NOMO-1 (cell line): ENCODE measurements around the gene SMCHD1.
"Not testable (repeated sequence)": the region's sequence is repeated elsewhere in the genome, so short reads cannot be mapped to it uniquely, and the experiment has no call there.

Experiments
- DNase-seq, 2 experiments: peaks; one replicate each; lab custom pipeline; 2025; ENCODE audit not compliant: unreplicated experiment in 2 of 2; lab: John Stamatoyannopoulos, UW

SMCHD1 gene

DNA sequence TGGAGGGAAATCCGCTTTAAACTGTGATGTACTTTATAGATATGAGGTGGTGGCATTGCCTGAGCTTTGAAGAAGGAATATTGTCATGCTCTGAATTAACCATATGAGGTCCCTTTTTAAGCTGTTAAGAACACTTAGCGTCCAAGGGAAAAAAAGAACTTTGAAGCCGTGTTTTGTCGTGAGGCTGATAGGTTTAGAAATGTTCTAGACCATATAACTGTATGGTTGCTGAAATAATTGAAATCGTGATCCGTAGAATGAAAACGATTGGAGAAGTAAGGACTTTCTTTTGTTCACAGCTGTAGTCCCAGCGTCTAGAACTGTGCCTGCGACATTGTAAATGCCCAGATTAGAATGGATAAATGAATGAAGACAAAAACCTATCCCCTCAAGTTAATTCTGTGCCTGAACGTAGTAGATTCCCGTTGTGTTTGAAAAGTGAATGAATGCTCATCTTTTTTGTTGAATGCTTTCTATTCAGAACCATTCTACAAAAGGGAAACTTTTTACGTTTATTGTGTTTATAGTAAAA, 1.5 kb downstream of the SMCHD1 start:
- DNase-seq = peak in 1 of 2 experiments; percentile 58

DNA sequence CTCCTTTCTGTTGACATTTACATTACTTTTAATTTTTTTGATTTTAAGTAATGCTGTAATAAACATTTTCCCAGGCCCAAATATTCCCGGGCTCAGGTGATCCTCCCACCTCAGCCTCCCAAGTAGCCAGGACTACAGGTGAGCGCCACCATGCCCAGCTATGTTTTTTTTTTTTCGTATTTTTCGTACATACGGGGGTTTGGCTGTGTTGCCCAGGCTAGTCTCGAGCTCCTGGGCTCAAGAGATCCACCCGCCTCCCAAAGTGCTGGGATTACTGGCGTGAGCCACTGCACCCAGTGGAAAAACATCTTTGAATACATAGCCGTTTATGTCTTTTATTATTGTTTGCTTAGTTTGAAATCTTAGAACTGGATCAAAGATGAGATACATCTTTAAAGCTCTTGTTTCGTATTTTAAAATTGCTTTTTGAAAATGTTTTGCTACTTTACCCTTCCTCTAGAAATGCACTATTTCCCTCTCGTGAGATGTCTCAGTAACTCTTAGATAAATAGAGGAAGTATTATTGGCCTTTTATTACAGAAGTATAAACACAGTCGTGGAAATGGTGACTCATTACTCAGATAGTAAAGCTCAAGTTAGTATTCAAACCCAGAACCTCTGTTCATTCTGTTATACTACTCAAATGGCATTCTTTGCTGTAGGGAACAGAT, 2.4 kb downstream of the SMCHD1 start:
- peak; percentile 47 to 94 for DNase-seq

DNA sequence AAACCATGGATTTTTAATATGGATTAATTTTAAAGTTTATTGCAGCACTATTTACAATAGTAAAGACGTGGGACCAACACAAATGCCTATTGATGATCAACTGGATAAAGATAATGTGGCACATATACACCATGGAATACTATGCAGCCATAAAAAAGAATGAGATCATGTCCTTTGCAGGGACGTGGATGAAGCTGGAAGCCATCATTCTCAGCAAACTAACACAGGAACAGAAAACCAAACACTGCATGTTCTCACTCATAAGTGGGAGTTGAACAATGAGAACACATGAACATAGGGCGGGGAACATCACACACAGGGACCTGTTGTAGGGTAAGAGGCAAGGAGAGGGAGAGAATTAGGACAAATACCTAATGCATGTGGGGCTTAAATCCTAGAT, 5.3 kb downstream of the SMCHD1 start:
- not testable (repeated sequence) for DNase-seq

DNA sequence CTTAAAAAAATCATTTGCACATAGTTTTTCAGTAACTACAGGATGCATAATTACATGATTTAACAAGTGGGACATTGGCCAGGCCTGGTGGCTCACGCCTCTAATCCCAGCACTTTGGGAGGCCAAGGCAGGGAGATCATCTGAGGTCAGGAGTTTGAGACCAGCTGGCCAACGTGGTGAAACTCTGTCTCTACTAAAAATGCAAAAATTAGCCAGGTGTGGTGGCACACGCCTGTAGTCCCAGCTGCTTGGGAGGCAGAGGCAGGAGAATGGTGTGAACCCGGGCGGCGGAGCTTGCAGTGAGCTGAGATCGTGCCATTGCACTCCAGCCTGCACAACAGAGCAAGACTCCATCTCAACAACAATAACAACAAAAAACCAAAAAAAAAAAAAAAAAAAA, 6.8 kb downstream of the SMCHD1 start:
- DNase-seq = not testable (repeated sequence)

DNA sequence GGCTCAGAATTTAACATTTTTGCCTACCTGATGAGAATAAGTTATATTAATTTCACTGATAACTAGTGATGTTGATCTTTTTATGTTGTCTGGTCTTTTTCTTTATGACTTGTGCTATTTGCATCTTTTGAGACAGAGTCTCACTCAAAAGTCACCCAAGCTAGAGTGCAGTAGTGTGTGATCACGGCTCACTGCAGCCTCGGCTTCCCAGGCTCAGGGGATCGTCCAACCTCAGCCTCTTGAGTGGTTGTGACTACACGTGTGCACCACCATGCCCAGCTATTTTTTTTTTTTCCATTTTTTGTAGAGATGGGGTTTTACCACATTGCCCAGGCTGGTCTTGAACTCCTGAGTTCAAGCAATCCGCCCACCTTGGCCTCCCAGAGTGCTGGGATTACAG, 7.5 kb downstream of the SMCHD1 start:
- DNase-seq = no peak

DNA sequence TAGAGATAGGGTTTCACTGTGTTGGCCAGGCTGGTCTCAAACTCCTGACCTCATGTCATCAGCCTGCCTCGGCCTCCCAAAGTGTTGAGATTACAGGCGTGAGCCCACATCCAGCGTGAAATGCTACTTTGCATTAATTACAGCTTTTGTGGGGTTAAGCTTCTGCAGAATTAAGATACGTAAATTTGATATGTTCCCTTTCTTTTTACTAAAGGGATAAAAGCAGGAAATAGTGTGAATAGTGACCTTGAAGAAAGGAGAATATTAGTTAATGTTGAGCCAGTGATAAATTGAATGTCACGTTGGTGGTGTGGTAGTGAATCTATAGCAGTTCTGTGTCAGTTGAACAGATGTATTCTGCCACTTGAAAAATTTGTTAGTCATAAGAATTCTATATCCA, 16.9 kb downstream of the SMCHD1 start:
- DNase-seq = no peak

DNA sequence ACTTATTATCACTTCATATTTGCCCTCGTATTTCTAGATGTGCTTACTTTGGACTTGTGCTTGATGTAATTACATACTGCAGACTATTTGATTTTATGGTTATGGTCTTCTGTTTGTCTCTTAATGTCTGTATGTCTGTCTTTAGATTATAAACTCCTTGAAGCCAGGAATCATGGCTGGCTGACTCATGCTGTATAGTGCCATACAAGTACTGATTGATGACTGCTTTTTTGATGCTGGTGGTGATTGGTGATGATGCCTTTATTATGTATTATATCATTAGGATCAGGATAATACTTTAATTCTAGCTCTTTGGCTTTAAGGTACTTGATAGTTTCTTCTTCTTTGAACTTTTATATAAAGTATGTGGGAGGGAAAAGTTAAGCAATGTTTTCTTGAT, 17.3 kb downstream of the SMCHD1 start:
- DNase-seq = no peak

DNA sequence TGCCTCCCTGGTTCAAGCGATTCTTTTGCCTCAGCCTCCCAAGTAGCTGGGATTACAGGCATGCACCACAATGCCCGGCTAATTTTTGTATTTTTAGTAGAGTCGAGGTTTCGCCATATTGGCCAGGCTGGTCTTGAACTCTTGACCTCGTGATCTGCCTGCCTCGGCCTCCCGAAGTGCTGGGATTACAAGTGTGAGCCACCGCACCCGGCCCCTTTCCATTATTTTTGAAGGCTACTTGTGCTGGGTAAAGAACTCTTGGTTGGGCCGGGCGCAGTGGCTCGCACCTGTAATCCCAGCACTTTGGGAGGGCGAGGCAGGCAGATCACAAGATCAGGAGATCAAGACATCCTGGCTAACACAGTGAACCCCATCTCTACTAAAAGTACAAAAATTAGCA, 23.4 kb downstream of the SMCHD1 start:
- DNase-seq = not testable (repeated sequence)

DNA sequence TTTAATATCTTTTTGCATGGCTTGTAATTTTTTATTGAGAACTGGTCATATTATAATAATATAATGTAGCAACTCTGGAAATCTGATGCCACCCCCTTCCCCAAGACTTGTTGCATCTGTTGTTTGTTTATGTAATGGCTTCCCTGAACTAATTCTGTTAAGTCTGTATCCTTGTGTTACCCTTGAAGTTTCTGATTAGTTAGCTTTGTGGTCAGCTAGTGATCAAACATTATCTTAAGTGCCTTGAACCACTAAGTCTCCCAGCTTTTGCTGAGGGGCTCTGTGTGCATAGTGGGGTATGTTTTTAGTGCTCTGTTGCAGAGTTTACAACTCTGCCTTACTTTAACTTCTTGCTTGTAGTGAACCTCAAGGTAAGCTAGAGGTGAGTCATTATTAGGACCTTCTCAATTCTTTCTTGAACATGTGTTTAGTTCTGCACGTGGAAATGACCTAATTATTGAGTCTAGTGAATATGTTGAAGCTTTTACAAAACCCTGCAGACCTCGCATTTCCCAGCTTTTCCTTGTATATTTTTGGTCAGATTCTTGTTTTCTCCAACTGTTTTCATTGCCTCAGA, 24.8 kb downstream of the SMCHD1 start:
- DNase-seq = no peak

DNA sequence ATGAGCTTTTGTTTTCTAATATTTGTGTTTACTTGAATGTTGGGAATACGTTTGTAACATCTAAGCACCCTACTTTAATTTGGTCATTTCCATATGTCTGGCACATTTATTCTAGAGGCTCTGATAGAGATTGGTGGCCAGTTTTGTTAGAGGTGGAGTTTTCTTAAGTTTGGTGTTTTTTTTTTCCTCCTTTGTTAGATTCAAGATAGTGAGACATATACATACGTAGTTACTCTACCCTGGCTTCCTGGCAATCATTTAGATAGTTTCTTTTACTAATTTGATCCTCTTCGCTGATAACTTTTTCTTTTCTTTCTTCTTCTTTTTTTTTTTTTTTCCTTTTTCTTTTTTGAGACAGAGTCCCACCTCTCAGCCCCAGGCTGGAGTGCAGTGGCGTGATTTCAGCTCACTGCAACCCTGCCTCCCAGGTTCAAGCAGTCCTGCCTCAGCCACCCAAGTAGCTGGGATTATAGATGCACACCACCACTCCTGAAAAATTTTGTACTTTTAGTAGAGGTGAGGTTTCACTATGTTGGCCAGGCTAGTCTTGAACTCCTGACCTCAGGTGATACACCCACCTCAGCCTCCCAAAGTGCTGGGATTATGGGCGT, 26.6 kb downstream of the SMCHD1 start:
- DNase-seq = no peak

DNA sequence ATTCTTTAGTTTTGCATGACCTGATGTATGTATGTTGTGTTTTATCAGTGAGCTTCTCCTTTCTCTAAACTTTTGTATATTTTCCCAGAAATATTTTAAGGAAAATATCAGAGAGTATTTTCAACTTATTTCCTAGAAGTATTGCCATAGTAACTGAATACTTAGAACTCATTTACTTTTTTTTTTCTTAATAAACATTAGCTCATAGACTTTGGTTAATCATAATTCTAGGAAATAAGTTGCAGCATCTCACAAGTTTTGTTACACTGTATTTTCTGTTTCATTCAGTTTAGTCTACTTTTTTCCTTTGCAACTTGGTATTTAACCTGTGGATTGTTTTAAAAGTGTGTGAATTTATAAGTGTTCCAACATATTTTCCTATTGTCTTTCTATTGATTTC, 27.5 kb downstream of the SMCHD1 start:
- DNase-seq = no peak

DNA sequence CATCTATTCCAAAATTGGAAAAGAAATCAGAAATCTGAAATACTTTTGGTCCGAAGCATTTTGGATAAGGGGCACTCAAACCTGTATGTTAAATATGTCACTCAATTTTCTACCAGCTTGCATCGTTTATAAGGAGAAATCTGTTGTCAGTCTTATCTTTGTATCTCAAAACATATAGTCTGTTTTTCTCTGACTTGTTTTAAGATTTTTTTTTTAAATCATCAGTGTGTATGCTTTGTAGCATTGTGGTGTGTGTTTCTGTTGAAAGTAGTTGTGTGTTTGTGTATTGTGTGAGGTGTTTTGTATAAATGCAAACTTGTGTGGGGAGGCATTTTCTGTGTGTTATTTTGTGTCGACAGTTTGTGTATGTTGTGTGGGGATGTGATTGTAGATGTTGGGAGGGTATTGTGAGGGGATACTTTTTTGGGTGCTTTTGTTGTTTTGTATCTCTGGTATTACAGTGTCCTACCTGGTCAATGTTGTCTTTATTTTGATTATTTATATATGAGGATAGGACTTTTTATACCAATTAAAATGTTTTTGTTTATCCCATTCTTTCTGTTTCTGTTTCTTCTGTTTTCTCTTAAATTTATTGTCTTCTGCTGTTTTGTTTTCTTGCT, 30.9 kb downstream of the SMCHD1 start:
- DNase-seq = no peak

DNA sequence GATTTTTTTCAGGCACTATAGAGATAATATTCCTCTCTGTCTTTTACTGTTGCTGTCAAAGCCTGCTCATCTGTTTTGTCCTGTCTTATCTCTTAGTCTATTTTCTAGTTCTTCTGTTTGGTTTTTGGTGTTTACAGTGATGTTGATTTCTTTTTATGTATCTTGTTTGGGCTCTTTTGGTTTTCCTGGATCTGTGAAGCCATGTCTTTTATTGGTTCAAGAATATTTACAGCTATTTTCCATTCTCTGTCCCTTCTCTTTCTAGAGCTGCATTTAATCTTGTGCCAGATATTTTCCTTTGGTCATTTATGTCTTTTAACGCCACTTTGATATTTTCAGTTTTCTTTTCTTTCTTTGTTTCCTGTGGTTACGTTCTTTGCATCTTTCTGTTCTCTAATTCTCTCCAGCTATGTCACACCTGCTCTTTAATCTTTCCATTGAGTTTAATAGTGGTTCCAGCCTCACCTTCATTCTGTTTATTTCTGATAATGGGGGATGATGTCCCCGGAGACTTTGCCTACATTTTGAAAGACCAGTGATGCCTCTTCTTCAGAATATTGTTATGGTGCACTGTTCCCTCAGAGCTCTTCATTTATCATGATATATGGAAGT, 32.0 kb downstream of the SMCHD1 start:
- DNase-seq = no peak

DNA sequence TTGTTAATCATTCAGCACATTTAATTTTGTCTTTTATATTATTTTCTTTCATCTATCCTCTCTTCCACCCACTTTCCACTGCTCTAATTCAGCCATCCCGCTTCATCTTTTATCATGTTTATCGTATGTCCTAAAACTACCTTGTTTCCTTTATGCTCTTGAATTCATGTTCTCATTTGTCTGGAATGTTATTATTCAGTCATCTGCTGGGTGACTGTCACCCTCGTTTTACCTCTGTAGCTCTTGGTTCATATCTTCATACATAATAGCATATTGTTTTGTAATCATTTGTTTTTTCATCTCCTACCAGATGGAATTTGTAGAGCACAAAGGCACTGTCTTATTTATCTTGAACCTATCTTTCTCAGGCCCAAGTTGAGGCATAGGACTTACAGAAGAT, 37.0 kb downstream of the SMCHD1 start:
- DNase-seq = no peak

DNA sequence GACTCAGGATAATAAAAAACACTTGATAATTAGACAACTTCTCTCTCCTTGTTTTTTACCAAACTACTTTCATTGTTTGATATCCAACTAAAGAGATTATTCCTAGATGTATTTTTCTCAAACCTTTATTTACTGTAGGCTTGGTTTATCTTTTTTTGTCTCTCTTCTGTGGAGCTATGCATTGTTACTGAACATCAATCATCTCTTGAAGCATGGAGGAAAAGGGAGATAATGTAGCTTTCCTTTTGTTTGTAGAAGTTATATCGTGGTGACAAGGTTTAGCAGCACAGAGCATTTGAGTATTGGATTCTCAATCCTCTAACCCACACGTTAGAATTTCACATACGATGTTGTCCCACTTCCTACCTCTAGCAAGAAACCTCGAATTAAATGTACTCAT, 41.7 kb downstream of the SMCHD1 start:
- no peak for DNase-seq

DNA sequence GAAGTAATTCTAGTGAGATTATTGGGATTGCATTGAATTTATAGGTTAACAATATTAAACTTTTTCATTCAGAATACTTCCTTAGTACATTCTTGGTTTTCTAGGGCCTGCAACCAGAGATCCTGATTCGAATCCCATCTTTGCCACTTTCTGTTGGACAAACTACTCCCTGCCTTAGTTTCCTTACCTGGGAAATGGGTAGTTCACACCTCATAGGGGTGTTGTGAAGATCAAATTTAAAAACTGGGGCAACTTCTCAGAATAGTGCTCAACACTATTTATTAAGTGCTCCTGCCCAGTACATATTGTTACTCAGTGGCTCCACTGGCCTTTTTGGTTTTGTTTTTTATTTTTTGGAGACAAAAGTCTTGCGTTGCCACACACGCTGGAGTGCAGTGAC, 43.5 kb downstream of the SMCHD1 start:
- DNase-seq = no peak

DNA sequence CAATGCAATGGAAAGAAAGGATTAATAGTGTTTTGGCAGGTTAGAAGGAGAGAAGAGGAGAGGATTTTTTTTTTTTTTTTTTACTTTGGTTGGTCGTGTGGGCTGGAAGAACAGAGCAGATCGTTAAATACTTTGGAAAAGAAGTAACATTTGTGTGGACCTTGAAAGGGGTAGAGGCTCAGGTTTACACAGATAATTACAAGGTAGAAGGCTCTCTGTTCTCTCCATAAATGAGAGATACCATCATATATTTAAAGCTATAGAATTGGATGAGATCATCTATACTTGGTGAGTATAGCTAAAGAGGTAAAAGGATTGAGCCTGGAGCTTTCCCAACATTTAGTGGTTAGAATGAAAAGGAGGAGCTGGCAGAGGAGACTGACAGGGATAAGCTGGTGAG, 49.0 kb downstream of the SMCHD1 start:
- no peak for DNase-seq

DNA sequence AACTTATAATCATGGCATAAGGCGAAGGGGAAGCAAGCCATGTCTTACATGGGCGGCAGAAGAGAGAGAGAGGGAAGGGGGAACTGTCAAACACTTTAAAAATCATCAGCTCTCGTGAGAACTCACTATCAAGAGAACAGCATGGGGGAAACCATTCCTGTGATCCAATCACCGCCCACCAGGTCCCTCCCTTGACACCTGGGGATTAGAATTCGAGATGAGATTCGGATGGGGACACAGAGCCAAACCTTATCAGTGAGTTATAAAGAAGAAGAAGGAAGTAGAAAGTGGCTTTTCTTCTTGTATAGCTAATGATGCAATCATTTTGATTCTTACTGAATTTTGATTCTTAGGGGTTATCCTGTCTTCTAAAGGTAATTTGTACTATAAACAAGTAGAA, 51.4 kb downstream of the SMCHD1 start:
- peak in 1 of 2 experiments; percentile 51 for DNase-seq

DNA sequence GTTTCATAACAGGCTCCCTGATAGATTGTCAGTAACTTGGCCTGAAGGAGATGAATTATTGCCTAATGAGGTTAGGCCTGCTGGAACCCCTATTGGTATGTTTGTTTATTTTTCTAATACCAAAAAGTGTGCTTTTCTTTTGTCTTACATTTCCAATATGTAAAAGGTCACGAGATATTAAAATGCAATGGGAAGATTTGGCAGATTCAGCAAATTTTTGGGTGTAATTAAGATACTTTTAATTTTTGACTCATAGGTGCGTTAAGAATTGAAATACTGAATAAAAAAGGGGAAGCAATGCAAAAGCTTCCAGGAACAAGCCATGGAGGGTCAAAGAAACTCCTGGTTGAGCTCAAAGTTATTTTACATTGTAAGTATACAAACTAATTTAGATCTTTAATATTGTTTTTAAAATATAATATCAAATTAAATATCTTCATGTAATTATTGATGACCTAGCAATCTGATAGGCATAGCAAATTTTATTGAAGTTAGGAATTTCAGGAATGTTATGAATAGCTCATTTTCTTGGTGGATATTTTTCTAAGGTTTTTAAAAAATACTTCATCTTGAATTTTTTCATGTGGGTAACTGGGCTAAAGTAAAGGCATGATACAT, 52.1 kb downstream of the SMCHD1 start:
- no peak for DNase-seq

DNA sequence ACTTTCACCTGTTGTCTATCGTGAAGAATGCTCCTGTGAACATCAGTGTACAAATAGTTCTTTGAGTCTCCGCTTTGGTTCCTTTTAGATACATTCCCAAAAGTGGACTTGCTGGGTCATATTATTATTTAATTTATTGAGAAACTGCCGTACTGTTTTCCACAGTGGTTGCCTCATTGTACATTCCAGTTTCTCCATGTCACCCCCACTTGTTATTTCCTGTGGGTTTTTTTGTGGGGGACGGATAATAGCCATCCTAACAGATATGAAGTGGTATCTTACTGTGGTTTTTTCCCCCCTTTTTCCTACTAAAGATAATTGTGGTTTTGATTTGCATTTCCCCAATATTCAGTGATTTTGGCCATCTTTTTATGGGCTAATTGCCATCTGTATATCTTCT, 53.8 kb downstream of the SMCHD1 start:
- no peak for DNase-seq

DNA sequence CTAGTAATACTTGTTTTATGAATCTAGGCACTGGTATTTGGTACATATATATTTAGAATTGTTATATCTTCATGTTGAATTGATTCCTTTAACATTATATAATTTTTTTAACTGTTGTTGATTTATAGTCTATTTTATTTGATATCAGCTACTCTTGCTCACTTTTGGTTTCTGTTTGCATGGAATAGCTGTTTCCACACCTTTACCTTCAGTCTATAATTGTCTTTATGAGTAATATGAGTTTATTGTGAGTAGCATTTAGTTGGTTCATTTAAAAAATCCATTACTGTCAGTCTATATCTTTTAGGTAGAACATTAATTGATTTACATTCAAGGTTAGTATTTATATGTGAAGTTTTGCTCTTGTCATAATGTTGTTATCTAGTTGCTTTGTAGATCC, 58.6 kb downstream of the SMCHD1 start:
- no peak for DNase-seq
